VCaP (cell line): Measurements from ENCODE around the gene ZNF654.

Source experiments
- H3K27ac ChIP-seq: fragments of 450-650 bp; 2 replicates; pipeline ENCODE4 v1.5.1; 2017
- TF ChIP-seq, protein P1 (sequence below): fragments of 450-650 bp; conservative IDR thresholded peaks from 2 replicates; pipeline ENCODE4 v1.5.1; 2017; ENCODE audit warnings: mild to moderate bottlenecking, moderate library complexity

The ZNF654 gene

DNA sequence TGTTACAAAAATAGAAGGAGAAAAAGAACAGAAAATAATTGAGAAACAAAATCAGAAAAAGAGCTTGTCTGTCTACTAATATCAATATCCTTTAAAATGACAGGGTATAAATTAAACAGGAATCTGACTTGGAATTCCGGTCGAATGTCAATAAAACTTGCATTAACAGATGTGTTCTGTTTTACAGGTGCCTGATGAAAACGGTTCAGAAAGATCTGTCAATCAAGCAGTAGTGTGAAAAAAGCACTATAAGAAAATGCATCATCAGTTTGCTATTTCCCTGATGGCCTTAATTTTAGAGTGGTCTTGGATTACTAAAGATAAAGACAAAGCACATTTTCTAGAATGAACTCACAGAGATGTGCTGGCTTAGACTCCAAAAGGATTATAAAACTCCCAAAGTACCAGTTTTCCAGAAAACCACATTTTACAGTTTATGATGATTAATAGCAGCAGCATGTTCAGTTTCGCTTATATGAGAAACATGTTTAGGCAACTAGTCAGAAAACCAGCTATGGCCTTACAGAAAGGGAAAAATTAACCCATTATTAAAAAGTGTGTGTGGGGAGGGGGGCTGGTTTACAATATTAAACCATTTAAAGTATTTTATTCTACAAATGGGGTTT is 82.5 kb downstream of the ZNF654 start:
- no peak overlapping the region for H3K27ac ChIP-seq
- TF ChIP-seq, protein P1, sequence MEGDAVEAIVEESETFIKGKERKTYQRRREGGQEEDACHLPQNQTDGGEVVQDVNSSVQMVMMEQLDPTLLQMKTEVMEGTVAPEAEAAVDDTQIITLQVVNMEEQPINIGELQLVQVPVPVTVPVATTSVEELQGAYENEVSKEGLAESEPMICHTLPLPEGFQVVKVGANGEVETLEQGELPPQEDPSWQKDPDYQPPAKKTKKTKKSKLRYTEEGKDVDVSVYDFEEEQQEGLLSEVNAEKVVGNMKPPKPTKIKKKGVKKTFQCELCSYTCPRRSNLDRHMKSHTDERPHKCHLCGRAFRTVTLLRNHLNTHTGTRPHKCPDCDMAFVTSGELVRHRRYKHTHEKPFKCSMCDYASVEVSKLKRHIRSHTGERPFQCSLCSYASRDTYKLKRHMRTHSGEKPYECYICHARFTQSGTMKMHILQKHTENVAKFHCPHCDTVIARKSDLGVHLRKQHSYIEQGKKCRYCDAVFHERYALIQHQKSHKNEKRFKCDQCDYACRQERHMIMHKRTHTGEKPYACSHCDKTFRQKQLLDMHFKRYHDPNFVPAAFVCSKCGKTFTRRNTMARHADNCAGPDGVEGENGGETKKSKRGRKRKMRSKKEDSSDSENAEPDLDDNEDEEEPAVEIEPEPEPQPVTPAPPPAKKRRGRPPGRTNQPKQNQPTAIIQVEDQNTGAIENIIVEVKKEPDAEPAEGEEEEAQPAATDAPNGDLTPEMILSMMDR: no peak

DNA sequence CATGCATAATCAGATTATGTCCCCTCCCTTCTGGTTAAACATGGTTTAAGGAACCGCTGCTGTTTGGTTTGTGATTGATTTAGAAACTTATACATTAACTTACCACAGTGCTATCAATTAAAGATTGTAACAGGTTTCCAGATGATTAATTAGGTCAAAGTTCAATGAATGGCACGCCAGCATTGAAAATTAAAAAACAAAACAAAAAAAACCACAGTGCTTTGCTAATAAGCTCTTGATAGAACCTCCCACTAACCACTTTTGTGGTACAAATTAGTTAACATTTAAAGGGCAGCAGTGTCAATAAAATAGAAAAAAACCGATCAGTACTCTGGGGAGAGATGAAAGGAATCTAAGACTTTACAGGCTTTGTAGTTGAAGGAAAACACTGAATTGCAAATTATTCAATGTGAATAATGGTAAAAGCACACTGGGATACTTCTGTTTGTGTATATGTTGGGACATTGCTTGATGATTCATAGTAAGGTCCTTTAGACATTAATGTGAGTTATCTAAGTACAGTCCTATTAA is 83.1 kb downstream of the ZNF654 start:
- TF ChIP-seq, protein P1: no peak
- H3K27ac ChIP-seq: no peak overlapping the region

- H3K27ac ChIP-seq: no peak overlapping the region
- TF ChIP-seq, protein P1: no peak
Measured at GRCh38 chr3:88147261-88147660, 88.2 kb downstream of the ZNF654 start.

- TF ChIP-seq, protein P1: no peak
- peak overlapping the region; percentile 98 for H3K27ac ChIP-seq
Measured at GRCh38 chr3:88148651-88149050, 89.6 kb downstream of the ZNF654 start.

DNA sequence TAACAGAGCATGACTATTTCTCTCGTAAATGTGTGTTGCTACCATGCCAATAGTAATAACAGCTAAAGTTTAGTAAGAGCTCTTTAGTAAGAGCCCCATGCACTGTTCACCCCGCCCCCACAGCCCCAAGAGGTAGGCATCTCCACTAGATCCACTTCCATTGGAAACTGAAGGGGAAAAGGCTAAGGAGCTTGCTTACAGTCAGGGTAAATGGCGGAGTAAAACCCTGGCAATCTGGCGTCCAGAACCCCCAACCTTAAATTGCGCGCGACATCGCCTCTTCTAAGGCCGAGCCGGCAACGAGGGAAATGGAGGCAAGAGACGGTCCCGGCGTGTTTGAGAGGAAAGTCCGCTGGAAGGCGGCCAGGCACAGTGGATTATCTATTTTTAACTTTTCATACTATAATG is 90.0 kb downstream of the ZNF654 start:
- peak overlapping the region; percentile 98 for H3K27ac ChIP-seq
- TF ChIP-seq, protein P1: no peak

- H3K27ac ChIP-seq: peak within 1 kb of the TSS; percentile 98
- TF ChIP-seq, protein P1: no peak; the same call in 1 of the 2 replicates
Measured at GRCh38 chr3:88149509-88150362, 90.7 kb downstream of the ZNF654 start, which contains the start of gene C3orf38. TSS of gene C3orf38 (plus strand) at chr3:88149959. CDS start at chr3:88150053, 94 bp downstream.

GRCh38 chr3:88150371-88150770 is 91.3 kb downstream of the ZNF654 start:
- TF ChIP-seq, protein P1: no peak
- H3K27ac ChIP-seq: peak overlapping the region; percentile 98
